GM23338 (cell line): ENCODE results near the gene M6PR. TPM values are rescaled to one million over a fixed set of nuclear protein-coding genes. Genes with fewer than 3 reads are reported as not detected.

Experiments used
- ATAC-seq: fragments of 200-7000 bp; cut with Tn5 transposase; 3 replicates; pipeline ENCODE4 v1.9.1; 2020
- DNase-seq: peaks from one replicate; pipeline ENCODE4 v3.0.0-alpha.2; 2015; ENCODE audit warnings: low spot score
- H2AFZ ChIP-seq: fragments of 200-600 bp; sonication (generic); 2 replicates; pipeline ENCODE4 v1.8.0; 2016; ENCODE audit warnings: antibody characterized with exemption, mild to moderate bottlenecking, moderate library complexity
- H3F3A ChIP-seq: fragments of 200-600 bp; sonication (generic); replicated peaks from 2 replicates; pipeline ENCODE4 v1.8.0; 2017; ENCODE audit warnings: antibody characterized with exemption, mixed run types, low read depth
- H3K27ac ChIP-seq: fragments of 200-600 bp; sonication (generic); 2 replicates; pipeline ENCODE4 v1.6.1; 2016; ENCODE audit warnings: low read depth
- H3K27me3 ChIP-seq: fragments of 200-600 bp; sonication (generic); 2 replicates; pipeline ENCODE4 v1.8.0; 2016; ENCODE audit warnings: mild to moderate bottlenecking, mixed run types, moderate library complexity; ENCODE audit not compliant: insufficient read depth
- H3K36me3 ChIP-seq: fragments of 200-600 bp; sonication (generic); 2 replicates; pipeline ENCODE4 v1.8.0; 2016; ENCODE audit warnings: mild to moderate bottlenecking; ENCODE audit not compliant: insufficient read depth
- H3K4me1 ChIP-seq: fragments of 200-600 bp; sonication (generic); 2 replicates; pipeline ENCODE4 v1.8.0; 2016; ENCODE audit warnings: mild to moderate bottlenecking, moderate library complexity; ENCODE audit not compliant: insufficient read depth
- H3K4me2 ChIP-seq: fragments of 200-600 bp; sonication (generic); 2 replicates; pipeline ENCODE4 v1.7.1; 2017; ENCODE audit warnings: mixed run types
- H3K4me3 ChIP-seq: fragments of 200-600 bp; sonication (generic); 2 replicates; pipeline ENCODE4 v1.6.1; 2016; ENCODE audit warnings: mixed run types
- H3K79me2 ChIP-seq: fragments of 200-600 bp; sonication (generic); replicated peaks from 2 replicates; pipeline ENCODE4 v1.8.0; 2017; ENCODE audit warnings: mild to moderate bottlenecking; ENCODE audit not compliant: insufficient read depth
- H3K9me2 ChIP-seq: fragments of 200-600 bp; sonication (generic); 2 replicates; pipeline ENCODE4 v1.8.0; 2017; ENCODE audit not compliant: insufficient read depth
- H4K20me1 ChIP-seq: fragments of 200-600 bp; sonication (generic); replicated peaks from 2 replicates; pipeline ENCODE4 v1.8.0; 2017; ENCODE audit warnings: mild to moderate bottlenecking; ENCODE audit not compliant: insufficient read depth
- H3K27ac Mint-ChIP-seq: 2 replicates; pipeline ENCODE4 v1.8.0; 2020; ENCODE audit warnings: inconsistent platforms, mild to moderate bottlenecking, moderate library complexity, mixed read lengths
- H3K27me3 Mint-ChIP-seq: 3 replicates; pipeline ENCODE4 v1.8.0; 2022; ENCODE audit warnings: low read depth, mild to moderate bottlenecking, moderate library complexity, mixed read lengths, inconsistent platforms; ENCODE audit not compliant: insufficient read depth, poor library complexity
- H3K36me3 Mint-ChIP-seq: 3 replicates; pipeline ENCODE4 v1.8.0; 2021; ENCODE audit warnings: low read depth, mild to moderate bottlenecking, inconsistent platforms, moderate library complexity, mixed read lengths
- H3K4me1 Mint-ChIP-seq: 3 replicates; pipeline ENCODE4 v1.8.0; 2020; ENCODE audit warnings: mild to moderate bottlenecking, inconsistent platforms, mixed read lengths
- H3K4me3 Mint-ChIP-seq: 3 replicates; pipeline ENCODE4 v1.8.0; 2021; ENCODE audit warnings: moderate library complexity, mild to moderate bottlenecking, inconsistent platforms, mixed read lengths
- H3K9me3 Mint-ChIP-seq: 3 replicates; pipeline ENCODE4 v1.8.0; 2020; ENCODE audit warnings: moderate library complexity, mild to moderate bottlenecking, inconsistent platforms, mixed read lengths
- CREB1 ChIP-seq: fragments of 250-450 bp; sonication (Bioruptor Pico); IDR thresholded peaks from 2 replicates; pipeline ENCODE4 v1.5.0; 2020; ENCODE audit warnings: low read depth, mild to moderate bottlenecking, moderate library complexity
- CTCF ChIP-seq, 2 experiments: fragments of 200-600 bp in 1 of 2; sonication (generic) in 1 of 2; conservative IDR thresholded peaks; 2 replicates each; pipeline versions ENCODE4 v1.5.1 to v1.6.1; 2016 to 2017; ENCODE audit warnings: antibody characterized with exemption in 2 of 2, low read depth in 2 of 2, mild to moderate bottlenecking in 2 of 2, moderate library complexity in 1 of 2
- ETS1 ChIP-seq: IDR thresholded peaks from 2 replicates; pipeline ENCODE4 v1.6.1; 2016; ENCODE audit warnings: antibody characterized with exemption
- EZH2 ChIP-seq: fragments of 200-600 bp; sonication (generic); IDR thresholded peaks from one replicate; pipeline ENCODE4 v1.8.0; 2017; ENCODE audit warnings: antibody characterized with exemption, mild to moderate bottlenecking, low read depth; ENCODE audit not compliant: unreplicated experiment
- EZH2phosphoT487 ChIP-seq: fragments of 200-600 bp; sonication (generic); IDR thresholded peaks from one replicate; pipeline ENCODE4 v1.8.1; 2018; ENCODE audit warnings: antibody characterized with exemption; ENCODE audit not compliant: unreplicated experiment
- JUNB ChIP-seq: IDR thresholded peaks from one replicate; pipeline ENCODE4 v1.6.1; 2016; ENCODE audit warnings: antibody characterized with exemption; ENCODE audit not compliant: unreplicated experiment
- POLR2AphosphoS5 ChIP-seq: IDR thresholded peaks from 2 replicates; pipeline ENCODE4 v1.6.1; 2016; ENCODE audit warnings: antibody characterized with exemption, low read depth
- REST ChIP-seq: IDR thresholded peaks from one replicate; pipeline ENCODE4 v1.6.1; 2018; ENCODE audit warnings: antibody characterized with exemption; ENCODE audit not compliant: unreplicated experiment
- STAT1 ChIP-seq: IDR thresholded peaks from one replicate; pipeline ENCODE4 v1.6.1; 2016; ENCODE audit warnings: antibody characterized with exemption; ENCODE audit not compliant: unreplicated experiment
- ZNF114 ChIP-seq: fragments of 250-450 bp; sonication (Bioruptor Pico); IDR thresholded peaks from 2 replicates; pipeline ENCODE4 v1.5.0; 2020; ENCODE audit warnings: mild to moderate bottlenecking, moderate library complexity
- ZNF462 ChIP-seq: fragments of 250-450 bp; sonication (Bioruptor Pico); IDR thresholded peaks from 2 replicates; pipeline ENCODE4 v1.5.0; 2020; ENCODE audit warnings: mild to moderate bottlenecking, moderate library complexity
- polyA plus RNA-seq: library from polyadenylated mRNA; unstranded; fragments of >200 nt; fragmentation: Nextera tagmentation; extraction: Ambion mirVana; gene quantifications from 2 replicates; pipeline ENCODE4 v1.2.1, GENCODE V29; 2016
- total RNA-seq: library from RNA; depleted of rRNA; stranded (reverse); fragments of >200 nt; shearing (Covaris generic); gene quantifications from 2 replicates; pipeline ENCODE4 v1.2.3, GENCODE V29; 2014

Gene M6PR
- total and polyA plus RNA-seq, 2 experiments from 2014 or later, result 103 to 147 TPM

- ATAC-seq (no peak), DNase-seq (no peak)
- no peak within 1 kb of the TSS for H3K27ac ChIP-seq
- H3K4me1 ChIP-seq, result no peaks in the 10 kb centered on the region
- H4K20me1 ChIP-seq, result no peaks in the 10 kb centered on the region
- Mint-ChIP-seq H3K36me3 (no peaks in the 10 kb centered on the region), H3K4me1 (no peaks in the 10 kb centered on the region), H3K4me3 (no peak within 1 kb of the TSS), H3K27ac (no peak within 1 kb of the TSS), H3K27me3 (no peaks in the 10 kb centered on the region), H3K9me3 (no peaks in the 10 kb centered on the region)
- H2AFZ ChIP-seq, result no peak within 1 kb of the TSS
- no peaks in the 10 kb centered on the region for H3K36me3 ChIP-seq
- H3K79me2 ChIP-seq, result no peaks in the 10 kb centered on the region
- H3F3A ChIP-seq, result no peaks in the 10 kb centered on the region
- no peaks in the 10 kb centered on the region for H3K27me3 ChIP-seq
- H3K9me2 ChIP-seq, result no peaks in the 10 kb centered on the region
- H3K4me3 ChIP-seq, result no peak within 1 kb of the TSS
- H3K4me2 ChIP-seq, result no peak within 1 kb of the TSS
- no peak for TF ChIP-seq ETS1
- no peak for TF ChIP-seq EZH2
- no peak for TF ChIP-seq REST
- no peak for TF ChIP-seq JUNB
- no peak for TF ChIP-seq ZNF462
- no peak for TF ChIP-seq CTCF (conservative IDR thresholded peaks at IDR 0.05; ENCODE audit: low read depth in 2 of 2)
- no peak for TF ChIP-seq STAT1
- TF ChIP-seq POLR2AphosphoS5, result no peak
- TF ChIP-seq EZH2phosphoT487, result no peak
- no peak for TF ChIP-seq ZNF114
- no peak for TF ChIP-seq CREB1 (CRISPR knock-in tag)
These were observed 40.0 kb upstream of the M6PR start, which contains the start of gene KLRG1 for GRCh38 chr12:8989413-8989812. Gene KLRG1 (plus strand): TSS chr12:8989546. CDS start chr12:8989636, 90 bp downstream.
